ENCODE data around the gene EFCAB8.
A peak's percentile ranks its signal among the peaks of the same experiment; 100 is the strongest.

Gene EFCAB8, protein sequence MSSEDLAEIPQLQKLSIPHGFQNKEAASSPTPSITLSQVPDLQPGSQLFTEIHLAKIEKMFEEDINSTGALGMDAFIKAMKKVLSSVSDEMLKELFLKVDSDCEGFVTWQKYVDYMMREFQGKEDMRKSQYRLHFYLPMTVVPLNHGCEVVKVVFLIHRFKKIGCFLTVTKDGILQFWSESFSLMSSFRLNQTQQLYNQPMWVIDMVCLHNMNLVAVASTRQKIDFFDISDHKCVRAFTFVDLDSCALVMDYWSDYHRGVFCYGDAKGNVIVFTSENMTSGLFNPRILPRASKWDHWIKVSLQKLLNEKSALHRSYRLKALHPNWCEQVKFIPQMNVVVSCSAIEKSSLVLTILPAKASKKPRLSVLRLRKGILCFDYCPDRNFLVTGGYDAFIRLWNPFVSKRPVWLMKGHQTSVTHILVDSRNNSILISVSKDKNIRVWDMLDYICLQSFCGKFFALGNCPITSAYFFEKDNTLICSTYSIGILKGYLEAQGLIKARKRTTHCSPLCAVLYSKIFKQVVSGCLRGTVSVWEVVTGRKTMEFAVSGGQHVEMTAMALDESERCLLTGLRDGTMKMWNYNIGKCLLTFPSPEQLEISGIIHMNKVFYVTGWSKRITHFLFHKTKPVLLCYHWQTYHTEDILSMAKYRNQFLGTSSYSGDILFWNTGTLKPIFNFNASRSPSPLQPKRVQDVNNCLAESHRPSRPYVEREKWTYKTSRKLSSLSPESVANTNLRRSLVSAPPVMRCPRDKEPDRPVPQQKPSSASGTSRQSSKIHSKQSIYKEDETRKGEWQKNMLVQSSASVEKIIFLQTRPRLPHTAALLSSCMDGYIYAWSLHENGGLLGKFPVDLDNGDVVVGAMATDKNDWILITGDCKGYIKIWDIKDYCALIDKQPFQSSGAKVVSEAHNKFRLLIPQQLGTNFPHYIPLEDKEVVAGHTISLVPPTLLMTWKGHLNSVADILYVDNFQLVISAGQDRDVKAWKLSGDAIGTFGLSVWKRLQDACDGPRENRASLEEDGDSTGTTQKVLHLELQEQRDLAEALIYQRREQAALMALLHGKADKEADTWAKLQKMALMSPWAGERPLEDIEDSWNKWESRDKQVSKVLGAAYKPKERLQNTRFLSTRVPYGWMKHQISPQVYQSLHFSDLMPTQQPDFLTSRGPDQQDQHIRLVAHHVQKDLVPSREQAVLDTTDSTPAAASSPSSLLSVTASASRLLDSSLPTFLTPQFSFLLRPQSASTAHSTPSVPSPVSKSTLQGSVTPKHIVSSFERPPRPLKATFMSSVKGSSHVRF

DNA sequence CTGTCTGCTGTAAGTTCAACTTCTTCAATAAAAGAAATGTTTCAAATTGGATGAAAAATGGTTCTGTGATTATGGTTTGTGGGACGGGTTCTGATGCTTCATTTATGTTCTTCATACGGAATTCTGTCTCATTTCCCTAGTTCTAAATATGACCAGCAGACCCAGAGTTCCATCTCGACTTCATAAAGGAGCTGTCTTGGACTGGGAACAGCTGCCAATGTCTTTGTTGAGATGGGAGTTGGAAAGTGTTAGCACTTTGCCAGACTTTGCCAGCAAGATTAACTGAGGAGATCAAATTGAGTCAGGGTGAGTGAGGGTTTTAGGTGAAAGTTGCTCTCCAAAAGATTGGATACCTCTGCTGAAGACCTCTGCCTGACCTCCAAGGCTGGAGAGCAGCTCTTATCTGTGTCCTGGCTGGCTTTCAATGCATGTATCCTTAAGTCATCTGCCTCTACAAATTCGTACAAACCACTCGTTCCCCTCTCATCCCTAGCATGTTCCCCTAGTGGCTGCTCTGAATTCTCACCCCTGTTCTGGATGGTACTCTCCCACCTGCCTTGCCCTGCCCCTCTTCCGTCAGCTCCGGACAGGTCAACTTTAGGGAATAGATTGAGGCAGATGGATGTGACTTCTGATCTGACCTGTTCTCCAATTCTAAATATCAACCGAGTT, at the start of gene EFCAB8:
TSS of gene EFCAB8 (plus strand) at position 223 of the 672 bp plus-strand sequence. CDS start 4,870 bp downstream, outside the sequence.
- DNase-seq (ENCODE audit: insufficient read length, low spot score) (no peak), FAIRE-seq (no peak)

DNA sequence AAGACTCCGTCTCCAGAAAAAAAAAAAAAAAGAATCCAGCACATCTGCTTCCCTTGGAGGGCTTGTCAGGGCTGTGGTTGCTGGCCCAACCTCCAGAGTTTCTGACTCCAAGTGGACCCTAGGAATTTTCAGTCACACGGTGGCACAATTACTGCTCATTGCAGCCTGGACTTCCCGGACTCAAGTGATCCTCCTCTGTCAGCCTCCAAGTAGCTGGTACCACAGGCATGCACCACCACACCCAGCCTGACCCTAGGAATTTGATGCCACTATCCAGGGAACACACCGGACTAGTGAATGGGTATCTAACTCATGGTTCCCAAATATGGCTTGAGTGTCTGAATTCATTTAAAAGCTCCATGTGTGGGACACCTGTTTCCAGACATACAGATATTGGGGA, 48.8 kb upstream of the EFCAB8 start:
- DNase-seq (ENCODE audit: insufficient read length, low spot score) = no peak
- no peak for FAIRE-seq

DNA sequence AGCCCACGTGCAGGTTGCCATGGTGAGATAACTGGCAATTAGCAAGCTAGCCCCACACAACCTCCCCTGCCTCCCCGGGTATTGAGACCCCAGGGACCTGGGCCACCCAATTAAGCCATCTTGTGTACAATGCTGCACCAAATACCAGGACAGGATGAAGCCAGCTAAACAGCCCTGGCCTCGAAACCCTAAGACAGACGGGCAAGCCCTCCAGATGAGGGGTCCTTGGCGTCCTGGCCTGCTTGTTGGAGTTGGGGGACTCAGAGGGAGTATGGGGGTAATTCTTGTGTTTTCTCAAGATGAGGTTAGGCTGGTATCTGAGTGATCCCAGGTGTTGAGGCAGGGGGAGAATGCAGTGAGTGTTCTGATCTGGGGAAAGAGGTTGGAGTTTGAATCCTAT, 47.8 kb upstream of the EFCAB8 start:
- no peak for DNase-seq (ENCODE audit: insufficient read length, low spot score)
- no peak for FAIRE-seq

DNA sequence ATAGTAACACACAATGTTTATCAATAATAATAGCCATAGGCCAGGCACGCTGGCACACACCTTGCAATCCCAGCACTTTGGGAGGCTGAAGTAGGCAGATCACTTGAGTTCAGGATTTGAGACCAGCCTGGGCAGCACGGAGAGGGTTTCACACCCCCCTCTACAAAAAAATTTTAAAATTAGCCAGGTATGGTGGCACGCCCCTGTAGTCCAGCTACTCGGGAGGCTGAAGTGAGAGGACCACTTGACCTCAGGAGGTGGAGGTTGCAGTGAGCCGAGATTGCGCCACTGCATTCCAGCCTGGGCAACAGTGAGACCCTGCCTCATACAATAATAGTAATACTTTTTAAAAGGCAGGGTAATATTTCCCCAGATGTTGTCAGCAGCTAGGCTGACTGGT, 46.8 kb upstream of the EFCAB8 start:
- no peak for FAIRE-seq
- no peak for DNase-seq (ENCODE audit: insufficient read length, low spot score)

DNA sequence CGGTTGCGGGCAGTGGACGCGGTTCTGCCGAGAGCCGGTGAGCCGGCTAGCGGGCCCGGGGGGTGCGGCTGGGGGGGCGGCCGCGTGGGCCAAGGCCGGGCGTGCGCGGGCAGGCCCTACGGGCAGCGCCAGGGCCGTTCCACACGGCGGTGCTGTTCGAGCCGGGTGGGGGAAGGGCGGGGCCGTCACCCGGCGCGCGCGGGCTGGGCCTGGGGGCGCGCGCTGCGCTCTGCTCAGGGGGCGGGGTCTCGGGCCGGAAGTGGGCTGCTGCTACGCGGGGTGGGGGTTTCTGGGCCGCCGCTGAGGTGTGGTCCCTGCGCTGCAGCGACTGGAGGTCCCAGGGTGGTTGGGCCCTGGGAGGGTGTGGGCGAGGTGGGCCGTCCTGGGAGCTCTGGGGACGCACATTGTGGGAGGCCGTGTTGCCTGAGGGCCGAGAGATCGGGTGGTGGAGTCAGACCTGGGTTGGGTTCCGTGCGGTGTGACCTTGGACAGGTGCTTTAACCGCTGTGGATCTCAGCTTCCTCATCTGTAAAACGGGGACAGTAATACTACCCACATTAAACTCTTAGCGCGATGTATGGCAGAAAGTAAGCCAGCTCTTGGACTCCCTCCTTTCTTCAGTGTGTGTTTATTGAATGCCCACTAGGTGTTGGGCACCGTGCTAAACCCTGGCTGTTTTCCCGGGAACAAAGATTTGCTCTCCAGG, 38.6 kb upstream of the EFCAB8 start:
- peak; percentile 68 for DNase-seq (ENCODE audit: insufficient read length, low spot score)
- no peak for FAIRE-seq

DNA sequence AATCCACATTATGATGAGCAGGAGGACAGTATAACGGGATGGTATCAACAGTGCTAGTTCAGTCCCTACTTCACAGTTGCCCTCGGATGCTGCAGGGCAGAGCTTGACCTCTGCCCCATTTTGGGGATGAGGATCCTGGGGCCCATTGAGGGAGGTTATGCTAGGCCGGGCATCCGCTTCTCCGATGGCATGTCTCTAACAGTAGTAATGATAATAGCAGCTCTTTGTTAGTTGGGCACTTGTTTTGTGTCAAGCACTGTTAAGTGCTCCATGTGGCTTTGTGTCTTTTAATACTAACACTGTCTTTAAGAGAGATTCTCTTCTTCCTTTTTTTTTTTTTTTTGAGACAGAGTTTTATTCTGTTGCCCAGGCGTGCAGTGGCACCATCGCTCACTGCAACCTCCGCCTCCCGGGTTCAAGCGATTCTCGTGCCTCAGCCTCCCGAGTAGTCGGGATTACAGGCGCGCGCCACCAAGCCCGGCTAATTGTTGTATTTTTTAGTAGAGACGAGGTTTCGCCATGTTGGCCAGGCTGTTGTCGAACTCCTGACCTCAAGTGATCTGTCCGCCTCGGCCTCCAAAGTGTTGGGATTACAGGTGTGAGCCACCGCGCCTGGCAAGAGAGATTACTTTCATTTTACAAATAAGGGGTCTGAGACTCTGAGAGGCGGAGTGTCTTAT, 37.9 kb upstream of the EFCAB8 start:
- FAIRE-seq (no peak), DNase-seq (ENCODE audit: insufficient read length, low spot score) (peak; percentile 17)

DNA sequence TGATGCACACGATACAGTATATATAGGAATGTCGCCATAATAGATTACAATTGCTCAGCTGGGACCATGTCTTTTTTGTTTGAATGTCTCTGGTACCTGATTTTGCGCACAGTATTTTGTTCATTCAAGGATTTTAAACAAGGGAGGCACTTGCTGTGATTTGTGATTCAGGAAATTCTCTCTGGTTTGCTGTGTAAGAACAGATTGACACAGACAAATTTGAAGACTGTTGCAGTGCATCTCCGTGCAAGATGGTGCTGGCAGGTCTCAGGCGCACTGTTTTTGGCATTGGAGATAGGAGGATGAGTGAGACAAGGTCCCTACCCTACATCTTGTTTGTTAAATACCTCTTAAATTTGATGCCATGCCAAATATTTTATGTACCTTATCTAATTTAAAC, 36.5 kb upstream of the EFCAB8 start:
- DNase-seq (ENCODE audit: insufficient read length, low spot score) = no peak
- no peak for FAIRE-seq

DNA sequence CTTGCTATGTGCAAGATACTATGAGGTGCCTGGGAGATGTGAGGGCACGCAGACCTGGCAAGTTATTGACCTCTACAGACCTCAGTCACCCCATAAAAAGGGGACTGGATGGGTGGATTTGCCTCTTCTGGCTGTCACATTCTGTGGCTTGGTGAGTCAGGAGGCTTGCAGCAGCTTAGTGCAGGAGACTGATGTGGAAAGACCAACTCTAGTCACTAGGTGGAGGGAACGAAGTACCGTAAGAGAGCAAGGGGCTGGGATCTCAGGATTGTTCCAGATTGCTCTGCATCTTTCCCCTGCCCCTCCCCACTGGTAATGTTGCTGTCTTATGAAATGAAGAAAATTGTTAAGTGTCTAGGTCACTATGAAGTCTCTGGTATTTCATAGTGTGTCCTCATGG, 35.6 kb upstream of the EFCAB8 start:
- FAIRE-seq = no peak
- DNase-seq (ENCODE audit: insufficient read length, low spot score) = peak; percentile 60

DNA sequence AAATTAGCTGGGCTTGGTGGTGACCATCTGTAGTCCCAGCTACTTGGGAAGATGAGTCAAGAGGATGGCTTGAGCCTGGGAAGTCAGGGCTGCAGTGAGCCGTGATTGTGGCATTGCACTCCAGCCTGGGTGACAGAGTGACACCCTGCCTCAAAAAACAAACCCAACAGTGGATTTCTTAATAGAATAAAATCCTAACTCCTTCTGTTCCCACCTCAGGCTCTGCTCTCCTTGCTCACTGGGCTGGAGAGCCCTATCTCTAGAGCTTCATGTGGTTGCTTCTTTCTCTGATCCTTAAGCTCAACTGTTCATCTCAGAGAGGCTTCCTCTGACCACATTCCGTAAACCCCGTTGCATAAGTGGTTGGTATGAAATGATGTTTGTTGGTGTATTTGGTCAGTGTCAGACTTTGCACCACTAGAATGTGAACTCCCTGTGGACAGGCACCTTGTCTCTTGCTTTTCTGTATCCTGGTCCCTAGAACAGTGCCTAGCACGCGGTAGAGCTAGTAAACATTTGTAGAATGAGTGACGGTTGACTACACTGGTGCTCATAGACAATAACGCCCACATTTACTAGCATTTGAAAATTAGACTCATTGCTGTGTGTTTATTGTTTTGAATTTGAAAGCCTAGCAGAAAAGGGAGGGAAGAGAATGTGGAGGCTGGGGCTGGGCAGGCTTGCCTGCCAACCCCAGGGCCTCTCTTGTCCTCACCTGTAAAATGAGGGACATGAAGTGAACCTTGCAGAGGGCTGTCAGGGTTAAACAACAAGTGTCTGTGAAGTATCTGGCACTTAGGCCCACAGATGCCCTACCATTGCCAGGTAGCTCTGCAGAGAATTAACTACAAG, 34.8 kb upstream of the EFCAB8 start:
- no peak for DNase-seq (ENCODE audit: insufficient read length, low spot score)
- FAIRE-seq = no peak

DNA sequence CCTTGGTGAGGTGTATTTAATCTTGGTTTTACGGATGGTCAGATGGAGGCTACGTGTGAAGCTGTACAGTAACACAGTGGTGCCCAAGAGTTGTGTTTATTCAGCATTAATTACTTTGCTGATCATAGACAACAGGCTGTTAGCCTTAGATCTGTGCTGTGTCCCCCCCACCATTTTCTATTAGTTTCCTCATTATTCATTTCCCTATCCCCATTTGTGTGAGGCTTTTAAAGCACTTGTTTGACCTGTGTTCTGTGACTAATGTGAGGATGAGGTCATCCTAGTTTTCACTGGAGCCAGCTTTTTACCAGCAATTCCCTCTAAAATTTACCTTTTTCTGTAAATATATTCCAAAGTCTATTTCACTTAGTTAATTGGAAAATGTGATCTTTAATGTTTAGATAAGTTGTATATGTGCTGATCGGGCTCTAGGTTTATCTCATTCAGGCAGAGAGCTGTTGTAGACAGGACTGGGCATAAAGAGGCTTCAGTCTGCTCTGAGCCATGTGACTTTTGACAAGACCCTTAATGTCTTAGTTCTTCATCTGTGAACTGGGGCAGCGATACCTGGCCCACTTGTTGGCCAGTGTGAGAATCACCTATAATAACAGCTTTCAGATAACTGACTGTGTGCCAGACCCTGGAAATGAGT, 30.6 kb upstream of the EFCAB8 start:
- no peak for FAIRE-seq

DNA sequence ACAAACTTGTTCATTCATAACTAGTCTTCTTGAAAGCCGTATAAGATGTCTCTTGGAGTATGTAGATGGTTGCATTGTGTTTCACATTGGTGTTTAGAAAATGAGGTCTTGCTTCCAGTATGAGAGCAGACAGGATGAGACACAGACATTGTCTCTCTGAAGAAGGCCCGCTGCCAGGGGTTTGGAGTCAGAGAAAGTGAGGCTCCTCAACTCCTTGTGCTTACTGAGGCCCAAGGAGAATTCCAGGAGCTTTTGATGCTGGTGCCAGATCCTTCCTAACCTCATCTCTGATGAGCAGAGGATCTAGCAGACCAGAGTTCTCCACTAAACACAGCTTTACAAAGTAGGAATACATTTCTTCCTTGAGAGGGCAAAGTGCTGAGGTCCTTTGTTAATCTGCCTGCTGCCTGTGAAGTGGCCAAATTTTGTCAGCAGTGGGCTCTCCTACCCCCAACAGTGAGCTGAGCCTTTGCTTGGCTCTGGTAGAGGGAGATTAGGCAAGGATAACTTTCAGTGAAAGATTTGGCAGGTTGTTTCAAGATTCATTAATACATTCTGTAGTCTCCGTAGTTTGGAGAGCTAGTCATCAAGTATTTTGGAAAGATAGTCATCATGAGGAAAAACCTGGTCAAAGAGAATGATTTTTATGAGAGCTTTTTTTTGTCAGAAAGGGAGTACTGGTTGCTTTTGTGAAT, 29.3 kb upstream of the EFCAB8 start:
- FAIRE-seq = no peak
- DNase-seq (ENCODE audit: insufficient read length, low spot score) = no peak

More for the DNA sequence above, 30.6 kb upstream of the EFCAB8 start:
- no peak for DNase-seq (ENCODE audit: insufficient read length, low spot score)

DNA sequence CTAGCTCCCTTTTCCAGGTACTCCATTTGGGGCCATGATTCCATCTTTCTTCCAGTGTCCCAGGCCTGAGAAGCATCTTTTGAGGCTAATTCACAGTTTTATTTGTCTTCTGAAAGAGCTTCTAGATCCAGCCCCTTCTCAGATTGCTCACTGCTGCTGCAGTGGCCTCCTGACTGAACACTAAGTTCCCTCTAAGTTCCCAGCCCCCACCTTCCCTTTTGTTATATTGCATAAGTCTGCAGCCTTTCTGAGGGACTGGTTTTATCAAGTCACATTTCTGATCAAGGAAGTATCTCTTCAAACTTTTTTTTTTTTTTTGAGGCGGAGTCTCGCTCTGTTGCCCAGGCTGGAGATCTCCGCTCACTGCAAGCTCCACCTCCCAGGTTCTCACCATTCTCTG, 28.3 kb upstream of the EFCAB8 start:
- no peak for FAIRE-seq

DNA sequence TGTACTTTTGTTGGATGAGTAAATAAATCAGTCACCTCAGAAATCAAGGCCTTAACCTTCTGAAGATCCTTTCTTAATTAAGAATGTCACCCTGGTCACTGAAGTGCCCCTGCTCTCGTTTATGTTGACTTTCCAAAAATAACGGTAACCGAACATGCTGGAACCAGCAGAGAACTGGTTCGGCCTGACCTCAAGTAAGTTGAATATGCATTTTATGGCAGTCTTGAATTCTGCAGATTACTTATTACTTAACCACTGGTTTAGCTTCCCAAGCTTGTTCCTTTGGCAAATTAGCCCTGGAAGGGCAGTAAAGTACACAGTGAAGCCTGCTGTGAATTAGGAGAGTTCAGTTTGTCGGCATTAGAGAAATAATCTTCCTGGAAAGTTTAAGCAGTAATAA, 26.7 kb upstream of the EFCAB8 start:
- no peak for FAIRE-seq

More for the DNA sequence above, 28.3 kb upstream of the EFCAB8 start:
- DNase-seq (ENCODE audit: insufficient read length, low spot score) = no peak

DNA sequence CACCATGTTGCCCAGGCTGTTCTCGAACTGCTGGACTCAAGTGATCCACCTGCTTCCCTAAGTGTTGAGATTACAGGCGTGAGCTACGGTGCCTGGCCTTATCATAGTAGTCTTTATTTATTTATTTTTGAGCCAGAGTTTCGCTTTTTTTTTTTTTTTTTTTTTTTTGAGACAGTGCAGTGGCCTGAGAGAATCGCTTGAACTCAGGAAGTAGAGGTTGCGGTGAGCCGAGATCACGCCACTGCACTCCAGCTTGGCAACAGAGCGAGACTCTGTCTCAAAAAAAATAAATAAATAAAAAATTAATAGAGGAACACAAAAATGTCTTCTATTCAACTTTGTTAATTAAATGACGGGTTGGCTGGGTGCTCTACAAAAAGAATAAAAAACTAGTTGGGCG, 26.1 kb upstream of the EFCAB8 start:
- DNase-seq (ENCODE audit: insufficient read length, low spot score) (no peak), FAIRE-seq (no peak)

More for the DNA sequence above, 26.7 kb upstream of the EFCAB8 start:
- no peak for DNase-seq (ENCODE audit: insufficient read length, low spot score)

DNA sequence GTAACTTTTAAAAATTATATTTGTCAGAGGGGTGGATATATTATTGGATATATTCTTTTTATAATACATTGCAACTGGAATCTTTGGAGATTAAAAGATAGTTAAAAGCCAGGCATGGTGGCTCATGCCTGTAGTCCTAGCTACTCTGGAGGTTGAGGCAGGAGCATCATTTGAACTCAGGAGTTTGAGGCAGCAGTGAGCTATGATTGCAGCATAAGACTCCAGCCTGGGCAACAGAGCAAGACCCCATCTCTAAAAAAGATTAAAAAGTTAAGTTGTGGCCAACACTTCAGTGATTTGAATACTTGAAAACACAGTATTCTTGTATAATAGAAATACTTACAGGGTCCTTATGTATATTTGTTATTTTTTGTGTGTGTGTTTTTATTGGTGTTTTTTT, 23.8 kb upstream of the EFCAB8 start:
- FAIRE-seq (no peak), DNase-seq (ENCODE audit: insufficient read length, low spot score) (no peak)

DNA sequence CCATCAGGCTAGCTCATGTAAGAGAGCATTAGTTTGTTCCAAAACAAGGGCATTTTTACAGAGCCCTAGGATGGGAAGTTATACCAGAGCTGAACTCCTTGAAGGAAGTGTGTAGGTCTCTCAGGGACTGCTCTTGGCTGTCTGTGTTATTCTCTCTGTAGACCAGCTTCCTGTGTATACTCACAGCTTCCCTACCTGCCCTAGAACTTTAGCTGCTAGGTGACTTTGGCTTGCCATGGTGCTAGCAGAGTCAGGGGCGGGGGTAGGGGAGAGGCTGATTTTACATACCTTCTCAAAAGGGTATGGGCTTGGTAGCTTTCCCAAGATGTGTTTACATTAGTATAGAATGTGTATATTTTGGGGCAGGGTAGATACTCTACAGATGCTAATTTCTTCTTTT, 21.6 kb upstream of the EFCAB8 start:
- FAIRE-seq (no peak), DNase-seq (ENCODE audit: insufficient read length, low spot score) (no peak)
